T-helper 22 cell (primary cell): ENCODE results near the gene LYRM7.
"Not testable (repeated sequence)": the region's sequence is repeated elsewhere in the genome, so short reads cannot be mapped to it uniquely, and the experiment has no call there.

Source experiments
- DNase-seq: peaks from one replicate; pipeline ENCODE4 v3.0.0-alpha.2; 2020; ENCODE audit warnings: low read depth

The LYRM7 gene

DNA sequence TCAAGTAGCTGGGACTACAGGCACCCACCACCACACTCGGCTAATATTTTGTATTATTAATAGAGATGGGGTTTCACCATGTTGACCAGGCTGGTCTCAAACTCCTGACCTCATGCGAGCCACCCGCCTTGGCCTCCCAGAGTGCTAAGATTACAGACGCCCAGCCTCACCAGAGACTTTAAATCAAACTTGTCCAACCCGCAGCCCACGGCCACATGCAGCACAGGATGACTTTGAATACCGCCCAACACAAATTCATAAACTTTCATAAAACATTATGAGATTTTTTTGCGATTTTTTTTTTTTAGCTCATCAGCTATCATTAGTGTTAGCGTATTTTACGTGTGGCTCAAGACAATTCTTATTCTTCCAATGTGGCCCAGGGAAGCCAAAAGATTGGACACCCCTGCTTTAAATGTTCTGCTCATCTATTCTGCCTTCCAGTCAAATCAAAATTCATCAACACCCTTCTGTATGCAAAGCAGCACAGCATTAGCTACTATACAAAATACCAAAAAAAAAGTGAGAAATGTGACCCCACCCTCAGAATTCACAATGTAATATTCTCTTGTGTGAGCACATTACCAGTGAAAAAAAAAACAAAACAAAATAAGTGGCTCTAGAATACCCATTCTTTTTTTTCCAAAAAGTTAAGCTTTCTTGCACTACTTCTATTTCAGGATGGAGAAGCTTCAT lies 50.4 kb downstream of the LYRM7 start:
- no peak for DNase-seq

DNA sequence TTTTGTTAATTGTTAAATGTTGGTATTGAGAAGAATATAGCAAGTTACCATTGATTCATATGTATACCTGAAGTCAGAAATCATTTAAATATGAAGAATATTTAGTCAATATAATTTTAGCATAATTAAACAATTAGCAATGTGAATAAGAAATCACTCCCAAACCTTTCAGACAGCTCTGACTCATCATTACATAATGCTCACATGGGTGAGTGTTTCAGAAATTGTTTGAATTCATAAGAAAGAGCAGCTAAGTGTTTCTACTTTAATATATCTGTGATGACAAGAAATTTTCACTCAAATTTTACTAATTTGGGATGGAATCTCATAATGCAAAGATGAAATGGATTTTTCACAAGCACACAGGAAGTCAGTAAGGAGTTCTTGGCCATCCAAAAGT lies 51.1 kb downstream of the LYRM7 start:
- DNase-seq: no peak

DNA sequence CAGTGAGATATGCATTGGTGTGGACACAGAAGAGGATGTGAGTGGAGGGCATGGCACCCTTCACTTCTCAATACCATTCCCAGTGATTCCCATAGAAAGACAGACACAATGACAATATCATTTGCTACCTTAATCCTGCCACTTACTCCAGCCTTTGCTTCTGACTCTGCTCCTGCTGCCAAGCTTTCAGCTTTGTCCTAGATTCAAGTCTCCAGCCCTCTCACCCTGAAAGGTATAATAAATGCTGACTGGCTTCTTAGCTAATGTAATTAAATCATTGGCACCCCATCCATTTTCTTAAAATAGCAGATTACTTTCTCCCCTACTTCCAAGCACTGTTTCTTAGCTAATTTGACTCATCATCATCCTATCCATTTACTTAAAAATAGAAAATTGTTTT lies 52.0 kb downstream of the LYRM7 start:
- DNase-seq: no peak

DNA sequence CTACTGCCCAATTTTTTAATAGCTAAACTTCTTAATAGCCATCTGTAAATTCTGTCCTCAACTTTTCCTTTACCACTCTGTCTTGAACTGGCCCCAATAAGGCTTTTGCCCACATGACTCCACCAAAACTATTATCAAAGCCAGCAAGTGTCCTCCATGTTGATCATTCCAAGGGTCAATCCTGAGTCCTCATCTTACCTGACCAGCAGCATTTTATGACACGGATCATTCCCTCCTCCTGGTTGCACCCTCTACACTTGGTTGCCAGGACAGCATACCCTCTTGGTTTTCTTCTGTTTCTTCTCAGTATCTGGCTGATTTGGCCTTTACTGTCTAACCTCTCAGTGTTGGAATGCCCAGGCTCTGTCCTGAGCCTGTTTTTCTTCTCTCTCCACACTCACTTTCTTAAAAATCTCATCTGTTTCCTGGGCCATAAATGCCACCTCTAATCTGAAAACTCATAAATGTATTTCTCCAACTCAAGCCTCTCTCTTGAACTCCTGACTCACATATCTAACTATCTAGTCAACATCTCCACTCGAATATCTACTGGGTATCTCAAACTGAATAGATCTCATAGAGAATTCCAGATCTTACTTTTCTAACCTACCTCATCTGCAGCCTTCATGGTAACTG lies 53.1 kb downstream of the LYRM7 start:
- DNase-seq: no peak

DNA sequence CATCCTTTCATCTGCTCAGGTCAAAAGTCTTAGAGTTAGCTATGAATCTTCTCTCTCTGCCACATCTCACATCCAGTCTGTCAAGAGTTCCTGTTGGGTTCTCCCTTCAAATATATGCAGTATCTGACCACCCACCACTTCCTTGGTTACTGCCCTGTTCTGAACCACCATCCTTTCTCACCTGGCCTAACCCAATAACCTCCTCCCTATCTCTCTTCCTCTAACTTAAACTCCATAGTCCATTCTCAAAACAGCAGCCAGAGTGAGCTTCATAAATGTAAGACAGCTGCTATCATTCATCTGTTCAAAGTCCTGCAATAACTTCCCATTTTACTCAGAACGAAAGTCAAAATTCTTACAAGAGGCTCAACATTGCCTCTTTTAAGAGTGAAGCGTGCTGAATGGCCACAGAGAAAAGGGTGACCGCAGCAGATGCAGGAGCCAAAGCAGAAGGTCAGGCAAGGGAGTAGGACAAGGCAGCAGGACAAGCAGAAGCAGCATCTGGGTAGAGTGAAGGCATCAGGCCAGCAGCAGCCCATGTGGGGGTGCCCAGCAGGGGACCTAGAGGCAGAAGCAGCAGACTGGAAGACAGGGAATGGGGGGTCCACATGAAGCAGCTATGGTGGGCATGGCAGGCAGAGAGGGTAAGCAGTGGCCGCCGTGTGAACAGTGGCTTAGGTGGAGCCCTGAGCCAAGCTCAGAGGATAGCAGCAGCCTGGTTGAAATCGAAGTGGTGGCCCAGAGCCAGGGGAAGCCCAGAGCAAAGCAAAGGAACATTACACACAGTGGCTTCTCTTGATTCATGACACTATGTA lies 53.9 kb downstream of the LYRM7 start:
- DNase-seq: no peak

DNA sequence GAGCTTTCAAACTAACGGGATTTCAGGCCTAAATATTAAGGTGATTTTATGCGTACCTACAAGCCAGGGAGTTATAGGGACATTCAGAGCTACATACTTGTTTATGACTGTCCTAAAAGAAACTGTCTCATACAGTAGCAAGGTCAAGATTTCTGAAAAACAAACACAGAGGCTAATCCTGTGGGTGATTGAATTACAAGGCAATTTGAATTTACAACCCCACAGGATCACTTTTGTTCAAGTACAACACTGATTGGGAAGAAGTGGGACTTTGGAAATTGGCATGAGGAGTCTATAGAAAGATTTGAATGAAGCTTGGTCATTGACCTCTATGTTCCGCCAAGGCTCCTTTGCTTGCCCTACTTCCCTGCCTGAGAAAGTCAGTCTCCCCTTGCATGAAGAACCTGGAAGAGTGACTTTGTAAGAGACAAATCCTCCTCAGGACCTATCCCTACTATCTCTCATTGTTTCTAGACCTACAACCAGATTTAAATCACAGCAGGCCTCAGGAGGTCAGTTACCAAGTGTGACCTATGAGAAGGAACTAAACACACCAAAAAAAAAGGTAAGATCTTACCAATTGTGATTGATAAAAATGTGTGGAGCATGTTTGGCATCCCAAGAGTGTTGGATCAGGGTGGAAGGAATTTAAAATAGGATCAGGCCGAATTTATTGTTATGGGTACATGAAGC lies 54.7 kb downstream of the LYRM7 start:
- DNase-seq: no peak

DNA sequence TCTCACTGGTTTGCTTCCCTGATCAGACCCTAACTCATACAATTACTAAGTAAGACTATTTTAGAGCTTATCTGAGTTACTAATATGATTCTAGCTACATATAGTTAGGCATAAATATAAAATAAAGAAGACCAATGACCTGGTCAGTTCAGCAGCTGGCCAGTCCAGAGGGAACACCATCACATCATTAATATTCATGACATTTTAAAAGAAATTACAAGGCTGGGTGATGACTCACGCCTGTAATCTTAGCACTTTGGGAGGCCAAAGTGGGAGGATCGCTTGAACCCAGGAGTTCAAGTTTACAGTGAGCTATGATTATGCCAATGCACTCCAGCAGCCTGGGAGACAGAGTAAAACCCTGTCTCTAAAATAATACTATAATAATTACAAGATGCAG lies 56.2 kb downstream of the LYRM7 start:
- no peak for DNase-seq

DNA sequence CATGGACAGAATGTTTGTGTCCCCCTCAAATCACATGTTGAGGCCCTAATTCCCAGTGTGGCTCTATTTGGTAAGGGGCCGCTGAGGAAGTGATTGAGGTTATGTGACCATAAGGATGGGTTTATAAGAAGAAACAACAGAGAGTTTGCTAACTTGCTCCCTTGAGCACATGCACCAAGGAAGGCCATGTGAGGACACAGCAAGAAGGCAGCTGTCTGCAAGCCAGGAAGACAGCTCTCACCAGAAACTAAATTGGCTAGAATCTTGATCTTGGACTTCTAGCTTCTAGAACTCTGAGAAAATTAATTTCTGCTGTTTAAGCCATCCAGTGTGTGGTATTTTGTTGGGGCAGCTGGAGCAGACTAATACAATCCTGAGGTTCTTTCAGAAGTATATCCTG lies 57.9 kb downstream of the LYRM7 start:
- no peak for DNase-seq

DNA sequence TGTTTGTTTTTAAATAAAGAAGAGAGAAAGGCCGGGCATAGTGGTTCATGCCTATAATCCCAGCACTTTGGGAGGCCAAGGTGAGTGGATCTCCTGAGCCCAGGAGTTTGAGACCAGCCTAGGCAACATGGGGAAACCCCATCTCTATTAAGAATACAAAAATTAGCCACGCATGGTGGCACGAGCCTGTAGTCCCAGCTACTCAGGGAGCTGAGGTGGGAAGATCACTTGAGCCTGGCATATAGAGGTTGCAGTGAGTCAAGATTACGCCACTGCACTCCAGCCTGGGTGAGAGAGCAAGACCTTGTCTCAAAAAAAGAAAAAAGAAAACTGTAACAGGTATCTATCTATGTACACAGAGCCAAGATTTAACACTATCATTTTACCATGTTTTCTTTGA lies 58.9 kb downstream of the LYRM7 start:
- no peak for DNase-seq

DNA sequence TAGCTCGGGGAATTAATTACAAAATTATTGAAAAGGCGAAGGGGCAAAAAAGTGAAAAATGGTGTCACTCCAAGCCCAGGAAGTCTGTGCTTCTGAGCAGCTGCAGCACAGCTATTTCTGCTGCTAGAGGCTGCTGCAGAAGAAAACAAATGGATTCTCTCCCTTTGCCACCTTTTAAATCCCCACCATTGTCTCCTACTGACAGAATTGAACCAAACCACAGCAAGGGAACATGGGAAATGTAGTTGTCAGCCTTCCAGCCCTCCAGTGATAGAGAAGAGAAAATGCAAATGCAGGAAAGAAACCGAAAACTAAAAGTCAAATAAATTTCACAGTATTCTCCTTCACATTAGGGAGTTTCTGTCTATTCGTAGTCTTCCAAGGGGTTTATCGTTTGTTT lies 59.7 kb downstream of the LYRM7 start:
- no peak for DNase-seq

DNA sequence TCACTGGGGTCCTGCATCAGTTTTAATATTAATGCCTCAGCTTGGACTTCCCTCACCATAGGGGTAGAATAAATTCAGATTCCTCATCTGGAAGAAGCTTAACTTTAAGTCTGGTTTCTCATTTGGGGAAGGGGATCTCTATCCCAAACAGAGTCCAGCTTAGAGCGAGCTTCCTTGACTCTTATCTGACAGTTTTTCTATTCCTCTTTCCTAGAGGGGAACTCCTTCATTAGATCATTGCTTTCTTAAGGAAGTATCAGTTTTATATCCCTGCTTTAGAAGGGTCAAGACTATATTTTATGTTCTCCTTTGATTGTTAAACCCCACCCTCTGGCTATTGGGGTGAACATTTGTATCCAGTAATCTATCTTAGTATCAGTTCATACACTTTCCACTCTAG lies 68.9 kb downstream of the LYRM7 start:
- DNase-seq: no peak

DNA sequence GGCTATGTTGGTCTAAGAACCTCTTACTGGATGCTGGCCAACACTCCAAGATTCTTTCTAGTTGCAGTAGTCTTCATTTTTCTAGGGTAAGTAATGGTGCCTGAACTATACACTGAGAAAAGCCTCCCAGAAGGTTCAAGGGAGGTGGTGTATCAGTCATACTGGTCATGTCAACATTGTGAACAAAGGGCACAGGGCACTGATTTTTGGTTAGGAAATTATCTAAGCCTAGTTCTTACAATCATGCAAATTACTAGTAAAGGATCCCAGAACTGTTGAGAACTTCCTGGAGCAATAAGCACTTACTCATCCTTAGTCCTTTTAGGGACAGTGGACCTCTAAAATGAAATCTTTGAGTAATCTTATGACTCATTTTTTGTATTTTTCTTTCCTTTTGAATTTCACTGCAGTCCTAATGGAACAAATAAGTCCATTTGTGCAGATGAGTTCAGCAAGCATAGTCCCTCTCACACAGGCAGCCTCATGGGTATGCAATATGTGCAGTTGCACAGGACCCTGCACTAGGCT lies 72.0 kb downstream of the LYRM7 start:
- DNase-seq: no peak

DNA sequence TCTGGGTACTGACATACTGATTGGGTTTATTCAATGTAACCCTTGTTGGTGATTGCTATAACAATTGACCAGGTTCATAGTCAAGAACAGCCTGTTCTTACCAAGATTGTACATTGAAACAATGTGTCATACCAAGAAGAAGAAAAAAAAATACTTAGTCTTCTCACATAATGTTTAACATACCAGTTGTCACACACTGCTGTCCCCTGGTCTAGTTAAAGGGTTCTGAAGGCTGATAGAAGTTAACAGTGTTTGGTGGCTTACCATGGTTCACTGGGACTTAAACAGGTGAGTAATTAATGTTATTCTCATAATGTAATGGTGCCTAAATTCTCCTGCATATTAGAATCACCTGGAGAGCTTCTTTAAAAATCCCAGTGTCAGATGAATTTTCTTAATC lies 74.6 kb downstream of the LYRM7 start:
- no peak for DNase-seq

DNA sequence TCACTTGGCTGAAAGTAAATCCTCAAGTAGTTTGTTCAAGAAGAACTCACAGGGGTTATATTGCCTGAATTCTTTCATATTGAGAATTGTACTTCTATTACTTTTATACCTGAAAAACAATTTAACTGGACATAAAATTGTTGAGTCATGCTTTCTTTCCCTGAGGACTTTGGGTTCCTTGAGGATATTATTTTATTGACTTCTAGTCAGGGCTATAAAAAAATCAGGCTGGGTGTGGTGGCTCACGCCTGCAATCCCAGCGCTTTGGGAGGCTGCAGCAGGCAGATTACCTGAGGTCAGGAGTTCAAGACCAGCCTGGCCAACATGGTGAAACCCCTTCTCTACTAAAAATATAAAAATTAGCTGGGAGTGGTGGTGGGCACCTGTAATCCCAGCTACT lies 75.2 kb downstream of the LYRM7 start:
- DNase-seq: no peak

DNA sequence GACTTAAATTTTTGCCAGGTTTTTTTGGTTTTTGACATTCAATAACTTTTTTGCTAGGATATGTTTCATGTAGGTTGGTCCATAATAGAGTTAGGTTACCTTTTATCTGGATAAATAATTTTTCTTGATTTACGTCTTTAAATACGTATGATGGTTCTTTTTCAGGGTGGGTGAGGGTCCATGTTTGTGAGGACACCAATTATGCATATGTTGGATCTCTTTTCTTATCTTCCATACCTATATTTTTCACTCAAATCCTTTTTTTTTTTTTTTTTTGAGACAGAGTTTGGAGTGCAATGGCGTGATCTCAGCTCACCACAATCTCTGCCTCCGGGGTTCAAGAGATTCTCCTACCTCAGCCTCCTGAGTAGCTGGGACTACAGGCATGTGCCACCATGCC lies 75.8 kb downstream of the LYRM7 start:
- DNase-seq: no peak

DNA sequence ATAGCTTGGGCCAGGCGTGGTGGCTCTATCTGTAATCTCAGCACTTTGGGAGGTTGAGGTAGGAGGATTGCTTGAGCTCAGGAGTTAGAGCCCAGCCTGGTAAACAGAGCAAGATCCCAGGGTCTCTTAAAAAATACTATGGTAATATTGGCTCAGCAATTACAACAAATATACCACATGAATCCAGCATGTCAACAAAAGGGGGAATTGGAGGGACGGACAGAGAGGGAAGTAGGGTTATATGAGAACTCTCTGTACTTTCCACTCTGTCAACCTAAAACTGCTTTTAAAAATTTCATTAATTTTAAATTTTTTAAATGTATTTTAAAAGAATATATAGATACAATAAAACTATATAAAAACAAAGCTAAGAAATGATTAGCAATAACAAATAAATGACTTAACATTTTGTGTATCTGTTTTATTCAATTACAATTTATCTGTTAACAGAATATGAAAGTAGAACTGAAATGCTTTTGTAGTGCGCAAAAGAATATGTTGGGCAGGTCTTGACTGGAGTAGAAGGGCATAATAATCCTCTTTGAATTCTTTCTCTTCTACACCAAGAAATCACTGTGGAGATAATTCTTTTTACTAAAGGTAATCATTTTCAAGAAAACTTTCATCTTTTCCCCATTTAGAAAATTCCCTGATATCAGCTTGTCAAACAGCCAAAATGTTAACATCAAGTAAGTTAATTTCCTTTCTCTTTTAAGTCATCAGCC lies 80.2 kb downstream of the LYRM7 start:
- no peak for DNase-seq

DNA sequence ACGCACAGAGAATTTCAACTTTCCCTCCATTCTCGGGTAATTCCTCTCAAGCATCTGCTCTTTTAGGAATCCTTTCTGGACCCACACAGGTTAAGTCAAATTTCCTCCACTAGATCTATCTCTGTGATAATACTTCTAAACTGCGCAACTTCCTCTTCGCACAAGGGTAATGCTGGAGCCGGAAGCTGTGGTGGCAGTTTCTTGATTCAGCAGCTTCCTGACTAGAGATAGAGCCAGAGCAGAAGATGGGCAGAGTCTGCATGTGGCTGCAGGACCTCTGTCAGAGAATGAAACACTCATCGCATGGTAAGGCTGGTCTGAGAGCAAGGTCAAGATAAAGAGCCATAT lies 82.1 kb downstream of the LYRM7 start:
- peak; percentile 83 for DNase-seq

DNA sequence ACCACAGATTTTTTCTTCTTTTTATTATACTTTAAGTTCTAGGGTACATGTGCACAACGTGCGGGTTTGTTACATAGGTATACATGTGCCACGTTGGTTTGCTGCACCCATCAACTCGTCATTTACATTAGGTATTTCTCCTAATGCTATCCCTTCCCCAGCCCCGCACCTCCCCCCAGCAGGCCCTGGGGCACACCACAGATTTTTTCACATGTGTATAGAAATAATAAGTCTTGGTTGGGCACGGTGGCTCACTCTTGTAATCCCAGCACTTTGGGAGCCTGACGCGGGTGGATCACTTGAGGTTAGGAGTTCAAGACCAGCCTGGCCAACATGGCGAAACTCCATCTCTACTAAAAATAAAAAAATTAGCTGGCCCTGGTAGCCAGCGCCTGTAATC lies 83.3 kb downstream of the LYRM7 start:
- not testable (repeated sequence) for DNase-seq

DNA sequence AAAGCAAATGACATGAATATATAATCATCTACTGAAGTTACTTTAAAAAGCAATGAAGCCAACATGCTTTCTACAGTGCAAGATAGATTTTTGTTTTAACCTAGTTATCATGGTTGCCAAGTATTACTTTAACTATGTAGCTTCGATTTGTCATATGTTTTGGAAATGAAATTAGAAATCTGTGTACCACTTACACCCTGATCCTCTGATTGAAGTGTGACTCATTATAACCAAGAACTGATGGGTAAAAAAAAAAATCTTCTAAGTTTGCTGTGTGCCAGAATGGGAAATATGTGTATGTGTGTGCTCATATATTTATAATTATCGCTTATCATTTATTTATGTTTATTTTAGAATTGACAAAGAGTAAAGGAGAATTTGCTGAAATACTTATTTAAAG lies 84.0 kb downstream of the LYRM7 start:
- no peak for DNase-seq
